HG03432 (cell line): Measurements from ENCODE around the gene CASP3.
"Not testable (repeated sequence)": the region's sequence is repeated elsewhere in the genome, so short reads cannot be mapped to it uniquely, and the experiment has no call there.

Source experiments
- ATAC-seq: cut with Tn5 transposase; IDR thresholded peaks from one replicate; pipeline ENCODE4 v1.9.1; 2021; ENCODE audit warnings: mild to moderate bottlenecking, moderate library complexity; ENCODE audit not compliant: unreplicated experiment

The CASP3 gene

GRCh38 chr4:184596617-184597185 is 52.5 kb downstream of the CASP3 start:
- no peak for ATAC-seq

DNA sequence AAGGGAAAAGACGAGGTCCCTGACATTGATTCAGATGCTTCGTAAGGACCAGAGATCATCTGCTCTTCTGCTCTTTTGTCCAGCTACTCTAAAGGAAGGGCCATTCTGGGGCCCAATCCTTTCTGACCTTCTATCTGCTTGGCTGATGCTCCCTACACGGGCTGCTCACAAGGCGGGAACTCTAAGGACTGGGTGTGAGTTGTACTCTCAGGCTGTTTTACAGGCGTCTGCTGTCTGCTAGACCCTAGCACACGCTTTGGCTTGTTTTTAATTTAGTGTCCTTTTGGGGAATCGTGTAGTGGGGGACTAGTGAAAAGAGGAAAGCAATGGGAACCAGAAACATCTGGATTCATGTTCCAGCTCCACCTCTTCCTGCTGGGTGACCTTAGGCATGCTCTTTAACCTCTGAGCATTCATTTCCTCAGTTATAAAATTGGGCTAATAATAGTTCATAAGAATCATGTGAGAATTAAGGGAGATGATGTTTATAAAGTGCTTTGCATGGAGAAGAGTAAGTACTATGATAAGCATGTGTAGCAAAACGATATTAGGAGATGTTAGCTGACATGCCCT is 53.1 kb downstream of the CASP3 start:
- ATAC-seq = no peak

DNA sequence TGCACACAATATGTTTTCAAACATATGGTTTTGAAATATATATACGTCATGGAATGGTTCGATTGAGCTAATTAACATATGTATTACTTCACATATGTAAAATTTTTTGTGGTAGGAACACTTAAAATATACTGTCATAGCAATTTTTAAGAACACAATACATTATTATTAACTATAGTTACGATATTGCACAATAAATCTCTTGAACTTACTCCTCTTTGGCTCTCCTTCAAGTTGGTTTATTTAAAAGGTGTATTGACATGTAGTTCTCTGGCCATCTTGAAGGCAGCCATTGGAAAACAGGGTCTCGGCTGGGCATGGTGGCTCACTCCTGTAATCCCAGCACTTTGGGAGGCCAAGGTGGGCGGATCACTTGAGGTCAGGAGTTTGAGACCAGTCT is 53.8 kb downstream of the CASP3 start:
- no peak for ATAC-seq

GRCh38 chr4:184593461-184593860 is 55.8 kb downstream of the CASP3 start:
- ATAC-seq = no peak

GRCh38 chr4:184591747-184592270 is 57.4 kb downstream of the CASP3 start:
- not testable (repeated sequence) for ATAC-seq

DNA sequence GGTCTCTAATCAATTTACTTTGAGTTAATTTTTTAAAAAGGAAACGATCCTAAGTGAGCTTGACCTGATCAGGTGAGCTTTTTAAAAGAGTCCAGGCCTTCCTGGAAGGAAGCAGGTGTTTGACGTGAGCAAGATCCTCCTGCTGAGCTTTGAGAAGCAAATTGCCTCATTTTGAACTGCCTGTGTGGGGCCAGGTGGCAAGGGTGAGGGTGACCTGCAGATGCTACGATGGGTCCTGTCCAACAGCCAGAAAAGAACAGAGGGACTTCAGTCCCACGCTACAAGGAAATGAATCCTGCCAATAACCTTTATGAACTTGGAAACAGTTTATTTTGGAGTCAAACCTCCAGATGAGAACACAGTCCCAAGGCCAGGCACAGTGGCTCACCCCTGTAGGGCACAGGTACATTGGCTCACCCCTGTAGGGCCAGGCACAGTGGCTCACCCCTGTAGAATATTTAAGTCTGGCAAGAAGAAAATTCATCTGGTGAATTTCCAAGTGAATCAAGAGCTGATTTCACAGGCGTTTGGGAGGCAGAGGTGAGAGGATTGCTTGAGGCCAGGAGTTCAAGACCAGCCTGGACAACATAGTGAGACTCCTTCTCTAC is 58.1 kb downstream of the CASP3 start:
- ATAC-seq = no peak

DNA sequence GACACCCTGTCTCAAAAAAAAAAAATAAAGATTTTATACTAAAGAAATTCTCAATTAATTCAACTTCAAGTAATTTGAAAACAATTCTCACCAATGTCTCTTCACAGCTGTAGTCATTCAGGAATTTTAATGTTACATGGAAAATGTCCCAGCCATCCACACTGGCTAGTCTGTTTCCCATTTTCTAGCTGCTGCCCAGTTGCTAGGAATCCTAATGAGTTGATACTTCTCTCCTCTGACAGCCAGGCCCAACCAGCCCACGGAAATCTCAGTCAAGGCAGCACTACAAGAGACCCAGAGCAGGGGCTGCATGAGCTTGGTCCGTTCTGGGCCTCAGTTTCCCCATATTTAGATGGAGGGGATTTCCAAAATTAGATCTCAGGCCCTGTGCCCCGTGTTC is 59.1 kb downstream of the CASP3 start:
- no peak for ATAC-seq

DNA sequence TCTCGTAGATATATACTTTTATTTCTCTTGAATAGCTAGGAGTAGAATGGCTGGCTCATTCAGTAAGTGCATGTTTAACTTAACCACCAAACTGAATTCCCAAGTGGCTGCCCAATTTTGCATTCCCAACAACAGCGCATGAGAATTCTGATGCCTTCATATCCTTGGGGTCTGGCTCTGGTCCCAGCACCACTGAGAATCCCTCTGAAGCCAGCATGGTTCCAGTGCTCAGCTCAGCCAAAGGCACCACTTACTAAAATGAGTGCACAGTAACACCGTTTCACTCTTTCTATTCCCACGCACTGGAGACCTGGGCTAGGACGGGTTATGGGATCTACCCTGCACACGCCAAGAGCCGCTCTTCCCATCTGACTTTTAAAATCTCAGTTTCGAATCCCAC is 60.4 kb downstream of the CASP3 start:
- ATAC-seq = no peak

DNA sequence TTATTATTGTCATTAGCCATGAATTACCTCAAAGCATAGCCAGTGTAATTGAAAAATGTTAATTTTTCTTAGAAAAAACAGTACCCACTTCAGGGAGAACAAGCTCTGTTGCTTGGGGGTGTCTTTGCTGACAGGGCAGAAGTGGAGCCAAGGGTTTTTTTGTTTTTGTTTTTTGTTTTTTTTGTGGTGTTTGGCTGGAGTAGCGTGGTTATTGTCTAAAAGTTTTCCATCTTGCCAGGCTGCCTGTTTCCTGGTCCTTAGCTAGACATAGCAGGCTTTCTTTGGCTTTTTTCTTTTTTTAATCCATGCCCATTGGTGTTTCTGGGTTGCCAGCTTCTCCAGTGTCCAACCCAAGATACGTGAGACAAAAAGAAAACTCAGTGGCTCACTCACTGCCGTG is 61.5 kb downstream of the CASP3 start:
- no peak for ATAC-seq

DNA sequence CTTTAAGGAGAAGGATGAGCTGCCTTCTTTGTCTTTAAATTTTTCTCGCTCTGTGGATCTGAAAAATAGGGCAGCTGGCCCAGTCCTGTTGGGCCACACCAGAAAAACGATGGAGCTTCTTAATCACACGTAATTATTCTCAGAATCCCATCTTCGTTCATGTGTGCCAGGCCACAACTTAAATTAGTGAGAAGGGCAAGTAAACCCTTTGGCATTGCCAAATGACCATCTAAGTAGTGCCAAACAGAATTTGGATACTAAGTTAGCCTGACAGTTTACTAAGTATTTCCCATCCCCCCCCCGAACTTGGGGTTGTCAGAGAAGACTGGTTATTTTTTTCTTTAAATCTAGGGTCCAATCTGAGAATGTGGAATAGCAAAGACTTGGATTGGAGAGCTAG is 62.0 kb downstream of the CASP3 start:
- no peak for ATAC-seq

- peak; percentile 69 for ATAC-seq
These were observed 65.3 kb downstream of the CASP3 start for GRCh38 chr4:184583738-184584502.
